ENCODE measurements around the gene GAA.

The GAA gene

GRCh38 chr17:80107231-80108021, 6.0 kb downstream of the GAA start:
- Mint-ChIP-seq H3K9me3 (no peaks in the 10 kb centered on the region), H3K4me1 (peaks cover 8% of the 10 kb centered on the region), H3K36me3 (no peaks in the 10 kb centered on the region), H3K27ac (no peak overlapping the region), H3K4me3 (no peak overlapping the region), H3K27me3 (no peaks in the 10 kb centered on the region)

GRCh38 chr17:80108036-80108971, 6.9 kb downstream of the GAA start:
- no peaks in the 10 kb centered on the region for H3K36me3 Mint-ChIP-seq

GRCh38 chr17:80109066-80109660, 7.8 kb downstream of the GAA start:
- Mint-ChIP-seq H3K36me3 (no peaks in the 10 kb centered on the region), H3K4me3 (no peak overlapping the region), H3K27ac (no peak overlapping the region), H3K9me3 (no peaks in the 10 kb centered on the region), H3K4me1 (no peaks in the 10 kb centered on the region), H3K27me3 (no peaks in the 10 kb centered on the region)

More at GRCh38 chr17:80108036-80108971, 6.9 kb downstream of the GAA start:
- H3K9me3 Mint-ChIP-seq = no peaks in the 10 kb centered on the region
- H3K27me3 Mint-ChIP-seq = no peaks in the 10 kb centered on the region
- no peak overlapping the region for H3K4me3 Mint-ChIP-seq
- H3K27ac Mint-ChIP-seq = no peak overlapping the region
- H3K4me1 Mint-ChIP-seq = peaks cover 2% of the 10 kb centered on the region

DNA sequence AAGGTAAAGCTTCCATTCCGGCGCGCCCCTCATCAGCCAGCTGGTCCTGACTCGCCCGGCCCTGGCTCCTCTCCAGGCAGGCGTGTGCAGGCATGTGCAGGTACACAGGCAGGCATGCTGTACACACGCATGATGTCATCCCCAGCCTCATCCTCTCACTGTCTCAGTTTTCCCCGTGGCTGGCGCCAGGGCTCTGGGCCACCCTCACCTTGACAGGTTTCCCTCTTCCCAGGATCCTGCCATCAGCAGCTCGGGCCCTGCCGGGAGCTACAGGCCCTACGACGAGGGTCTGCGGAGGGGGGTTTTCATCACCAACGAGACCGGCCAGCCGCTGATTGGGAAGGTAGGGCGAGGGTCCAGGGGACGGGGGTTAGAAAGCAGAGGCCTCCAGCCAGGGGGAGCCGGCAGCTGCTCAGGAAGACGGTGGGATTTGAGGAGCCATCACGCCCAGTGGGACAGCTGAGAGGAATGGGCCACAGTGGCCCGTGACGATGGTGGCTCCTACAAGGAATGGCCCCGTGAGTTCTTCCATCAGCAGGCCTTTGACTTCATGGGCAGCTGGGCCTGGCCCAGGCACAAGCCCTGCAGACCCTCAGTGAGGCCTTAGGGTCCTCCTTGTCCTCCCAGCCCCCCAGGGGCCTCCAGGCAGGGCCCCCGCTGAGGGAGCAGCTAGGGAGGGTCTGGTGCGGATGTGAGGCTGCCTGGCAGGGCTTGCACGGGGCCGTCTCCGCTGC, 8.5 kb downstream of the GAA start:
- Mint-ChIP-seq H3K4me3 (no peak overlapping the region), H3K27ac (no peak overlapping the region), H3K36me3 (peaks cover 2% of the 10 kb centered on the region), H3K9me3 (peaks cover under 1% of the 10 kb centered on the region), H3K4me1 (peaks cover 2% of the 10 kb centered on the region), H3K27me3 (no peaks in the 10 kb centered on the region)

DNA sequence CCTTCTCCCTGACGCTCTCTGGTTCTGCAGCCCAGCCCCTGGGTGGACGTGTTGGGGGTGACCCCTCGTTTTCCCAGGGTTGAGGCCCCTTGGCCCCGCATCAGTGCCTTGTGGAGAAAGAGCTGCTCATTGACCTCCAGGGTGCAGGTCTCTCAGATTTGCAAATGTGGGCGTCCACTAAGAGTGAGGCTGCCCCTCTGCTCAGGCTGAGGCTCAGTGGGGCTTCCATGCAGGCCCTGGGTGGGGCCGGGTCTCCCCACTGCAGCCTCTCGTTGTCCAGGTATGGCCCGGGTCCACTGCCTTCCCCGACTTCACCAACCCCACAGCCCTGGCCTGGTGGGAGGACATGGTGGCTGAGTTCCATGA, 9.0 kb downstream of the GAA start:
- H3K36me3 Mint-ChIP-seq = peaks cover 7% of the 10 kb centered on the region
- no peak overlapping the region for H3K4me3 Mint-ChIP-seq
- H3K4me1 Mint-ChIP-seq = peaks cover 7% of the 10 kb centered on the region
- no peaks in the 10 kb centered on the region for H3K27me3 Mint-ChIP-seq
- H3K27ac Mint-ChIP-seq = no peak overlapping the region
- H3K9me3 Mint-ChIP-seq = peaks cover 6% of the 10 kb centered on the region

DNA sequence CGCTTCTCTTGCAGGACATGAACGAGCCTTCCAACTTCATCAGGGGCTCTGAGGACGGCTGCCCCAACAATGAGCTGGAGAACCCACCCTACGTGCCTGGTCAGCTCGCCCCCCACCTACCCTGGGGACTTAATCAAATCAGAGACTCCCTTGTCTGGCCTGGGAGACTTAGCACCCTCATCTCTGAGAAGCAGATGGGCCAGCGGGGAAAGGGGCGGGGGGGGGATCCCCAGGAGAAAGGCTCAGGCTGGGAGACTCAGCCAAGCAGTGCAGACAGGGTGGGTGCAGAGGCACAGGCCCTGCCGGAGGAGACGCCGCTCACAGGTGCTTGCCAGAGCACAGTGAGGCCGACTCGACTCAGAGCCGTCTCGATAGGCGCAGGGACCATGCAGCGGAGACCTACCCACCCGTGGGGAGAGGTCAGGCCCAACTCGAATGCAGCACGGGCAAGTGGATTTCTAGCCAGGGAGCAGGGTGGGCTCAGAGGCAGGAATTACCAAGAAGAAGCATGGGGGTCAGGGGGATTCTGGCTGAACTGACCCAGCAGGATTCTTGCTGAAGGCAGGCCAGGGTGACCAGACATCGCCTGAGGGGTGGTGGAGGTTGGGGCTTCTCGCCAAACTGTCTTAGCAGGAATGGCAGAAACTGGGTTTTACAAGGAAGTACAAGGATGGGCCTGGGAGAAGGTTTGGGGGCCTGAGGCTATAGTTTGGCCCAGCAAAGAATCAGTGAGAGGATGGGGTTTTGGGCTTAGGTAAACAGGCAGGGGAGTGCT, 9.7 kb downstream of the GAA start:
- Mint-ChIP-seq H3K27ac (no peak overlapping the region), H3K27me3 (no peaks in the 10 kb centered on the region), H3K4me3 (no peak overlapping the region)

GRCh38 chr17:80111702-80112470, 10.5 kb downstream of the GAA start:
- Mint-ChIP-seq H3K36me3 (peaks cover 7% of the 10 kb centered on the region), H3K27me3 (no peaks in the 10 kb centered on the region), H3K9me3 (peaks cover 6% of the 10 kb centered on the region), H3K4me3 (no peak overlapping the region), H3K27ac (no peak overlapping the region), H3K4me1 (peaks cover 7% of the 10 kb centered on the region)

More for the DNA sequence above, 9.7 kb downstream of the GAA start:
- peaks cover 6% of the 10 kb centered on the region for H3K9me3 Mint-ChIP-seq
- H3K36me3 Mint-ChIP-seq = peaks cover 7% of the 10 kb centered on the region
- peaks cover 7% of the 10 kb centered on the region for H3K4me1 Mint-ChIP-seq

- H3K4me3 Mint-ChIP-seq = no peak overlapping the region
- no peaks in the 10 kb centered on the region for H3K27me3 Mint-ChIP-seq
- peaks cover 7% of the 10 kb centered on the region for H3K36me3 Mint-ChIP-seq
- peaks cover 7% of the 10 kb centered on the region for H3K4me1 Mint-ChIP-seq
- H3K27ac Mint-ChIP-seq = no peak overlapping the region
- H3K9me3 Mint-ChIP-seq = peaks cover 6% of the 10 kb centered on the region
Measured at GRCh38 chr17:80112471-80113032, 11.2 kb downstream of the GAA start.

GRCh38 chr17:80113033-80113484, 11.7 kb downstream of the GAA start:
- Mint-ChIP-seq H3K4me3 (no peak overlapping the region), H3K4me1 (peaks cover 7% of the 10 kb centered on the region), H3K27me3 (no peaks in the 10 kb centered on the region), H3K9me3 (peaks cover 6% of the 10 kb centered on the region), H3K36me3 (peaks cover 7% of the 10 kb centered on the region), H3K27ac (no peak overlapping the region)

- Mint-ChIP-seq H3K27me3 (no peaks in the 10 kb centered on the region), H3K27ac (peak overlapping the region; percentile 63), H3K4me3 (no peak overlapping the region), H3K9me3 (peaks cover 6% of the 10 kb centered on the region), H3K4me1 (peaks cover 7% of the 10 kb centered on the region), H3K36me3 (peaks cover 7% of the 10 kb centered on the region)
Measured at GRCh38 chr17:80114758-80115157, 13.4 kb downstream of the GAA start.

DNA sequence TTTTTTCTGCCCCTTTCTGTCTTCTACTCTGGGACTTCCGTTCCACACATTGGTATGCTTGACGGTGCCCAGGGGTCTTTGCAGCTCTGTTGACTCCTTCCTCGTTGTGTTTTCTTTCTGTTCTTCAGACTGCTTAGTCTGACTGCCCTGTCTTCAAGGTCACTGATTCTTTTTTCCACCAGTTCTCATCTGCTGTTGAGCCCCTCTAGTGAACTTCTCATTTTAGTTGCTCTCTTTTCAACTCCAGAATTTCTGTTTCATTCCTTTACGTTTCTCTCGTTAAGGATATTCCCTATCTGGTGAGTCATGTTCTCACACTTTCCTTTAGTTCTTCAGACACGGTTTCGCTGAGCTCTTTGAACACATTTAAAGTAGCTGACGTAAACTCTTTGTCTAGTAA, 13.8 kb downstream of the GAA start:
- Mint-ChIP-seq H3K36me3 (peaks cover 7% of the 10 kb centered on the region), H3K4me1 (peaks cover 7% of the 10 kb centered on the region), H3K9me3 (peaks cover 6% of the 10 kb centered on the region), H3K27ac (no peak overlapping the region), H3K4me3 (no peak overlapping the region), H3K27me3 (no peaks in the 10 kb centered on the region)

- H3K4me1 Mint-ChIP-seq = peaks cover 7% of the 10 kb centered on the region
- no peak overlapping the region for H3K4me3 Mint-ChIP-seq
- H3K9me3 Mint-ChIP-seq = peaks cover 6% of the 10 kb centered on the region
- no peak overlapping the region for H3K27ac Mint-ChIP-seq
- peaks cover 7% of the 10 kb centered on the region for H3K36me3 Mint-ChIP-seq
- H3K27me3 Mint-ChIP-seq = no peaks in the 10 kb centered on the region
Measured at GRCh38 chr17:80116276-80116920, 15.0 kb downstream of the GAA start.

- Mint-ChIP-seq H3K36me3 (peaks cover 7% of the 10 kb centered on the region), H3K4me1 (peaks cover 7% of the 10 kb centered on the region), H3K9me3 (peaks cover 6% of the 10 kb centered on the region), H3K27me3 (no peaks in the 10 kb centered on the region), H3K27ac (no peak overlapping the region), H3K4me3 (no peak overlapping the region)
Measured at GRCh38 chr17:80116921-80117380, 15.6 kb downstream of the GAA start.
